D721Med (cell line): Measurements from ENCODE around the gene CCDC141.
"Not testable (repeated sequence)": the region's sequence is repeated elsewhere in the genome, so short reads cannot be mapped to it uniquely, and the experiment has no call there.

ENCODE experiments used
- DNase-seq: peaks from one replicate; pipeline ENCODE4 v3.0.0; 2011; ENCODE audit warnings: low spot score; ENCODE audit not compliant: insufficient read length
- FAIRE-seq: peaks from 2 replicates; lab custom pipeline; 2011; peaks lifted over from hg19 to GRCh38; lab: Jason Lieb, UNC
- CTCF ChIP-seq: IDR thresholded peaks from 2 replicates; pipeline ENCODE4 v1.5.1; 2012; ENCODE audit warnings: mild to moderate bottlenecking, control low read depth; ENCODE audit not compliant: insufficient read depth; ENCODE audit errors: missing control alignments

Gene CCDC141

DNA sequence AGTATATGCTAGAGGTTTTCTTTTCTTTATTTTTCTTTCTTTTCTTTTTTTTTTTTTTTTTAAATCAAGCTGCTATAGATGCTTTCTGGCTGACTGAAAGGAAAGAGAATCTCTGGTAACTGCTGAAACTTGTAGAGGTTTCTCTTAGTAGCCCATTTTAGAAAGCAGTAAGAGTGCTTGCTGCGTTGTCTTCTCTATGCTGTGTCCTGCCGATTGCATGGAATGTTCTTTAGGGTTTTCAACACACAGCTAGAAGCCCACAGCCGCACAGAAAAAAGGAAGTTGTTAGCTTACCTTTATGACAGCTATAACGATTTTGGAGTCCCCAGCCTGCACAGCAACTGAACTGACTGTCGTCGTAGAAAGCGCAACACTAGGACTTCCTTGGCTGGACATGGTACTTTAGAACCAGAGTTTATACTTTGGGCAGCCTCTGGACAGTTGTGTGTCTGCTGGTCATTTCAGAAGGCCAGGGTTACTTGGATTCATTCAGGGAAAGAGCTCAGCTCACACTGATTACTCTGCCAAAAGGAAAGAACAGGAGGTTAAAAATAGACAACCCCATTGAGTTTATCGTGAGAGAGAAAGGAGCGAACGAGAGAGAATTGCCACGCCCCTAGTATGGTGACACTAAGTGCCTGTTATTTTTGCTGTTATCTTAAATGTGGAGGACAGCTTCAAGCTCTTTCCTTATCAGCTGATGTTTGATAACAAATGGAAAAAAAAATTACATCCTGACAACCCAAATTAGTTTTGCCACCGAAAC lies at the start of gene CCDC141:
Gene CCDC141 (minus strand): TSS at position 592 of the 766 bp plus-strand sequence. CDS start 196 bp downstream, at position 396.
- DNase-seq (no peak), FAIRE-seq (no peak)
- no peak for TF ChIP-seq CTCF

DNA sequence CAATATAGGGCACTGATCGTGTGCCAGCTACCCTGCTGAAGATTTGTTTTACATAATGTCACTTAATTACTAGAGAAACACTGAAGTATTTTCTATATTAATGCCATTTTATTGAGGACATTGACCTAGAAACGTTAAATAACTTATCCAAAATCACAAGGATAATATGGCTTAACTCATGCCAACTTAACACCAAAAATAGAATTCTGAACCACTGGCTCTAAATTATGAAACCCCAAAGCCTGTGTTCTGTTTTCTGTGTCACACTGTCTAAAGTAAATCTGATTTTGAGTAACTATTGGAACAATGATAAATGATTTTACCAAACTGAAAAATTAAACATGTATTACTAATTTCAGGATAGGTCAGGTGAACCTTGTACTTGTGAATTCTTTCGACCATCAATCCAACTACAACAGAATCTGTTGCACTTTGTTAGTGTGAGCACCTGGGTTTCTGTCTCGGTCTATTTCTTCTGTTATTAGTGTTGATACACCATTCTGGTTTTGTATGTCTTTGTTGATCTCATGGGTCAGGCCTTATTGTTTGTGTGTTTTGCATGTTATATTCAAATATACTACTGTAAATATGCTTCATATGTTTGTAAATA lies 48.2 kb upstream of the CCDC141 start:
- TF ChIP-seq CTCF: no peak
- FAIRE-seq: no peak
- no peak for DNase-seq

- TF ChIP-seq CTCF: no peak
- DNase-seq (no peak), FAIRE-seq (no peak)
Observed at GRCh38 chr2:179097131-179097530, 47.2 kb upstream of the CCDC141 start.

GRCh38 chr2:179096090-179096489 lies 46.2 kb upstream of the CCDC141 start:
- FAIRE-seq: no peak
- no peak for TF ChIP-seq CTCF
- no peak for DNase-seq

DNA sequence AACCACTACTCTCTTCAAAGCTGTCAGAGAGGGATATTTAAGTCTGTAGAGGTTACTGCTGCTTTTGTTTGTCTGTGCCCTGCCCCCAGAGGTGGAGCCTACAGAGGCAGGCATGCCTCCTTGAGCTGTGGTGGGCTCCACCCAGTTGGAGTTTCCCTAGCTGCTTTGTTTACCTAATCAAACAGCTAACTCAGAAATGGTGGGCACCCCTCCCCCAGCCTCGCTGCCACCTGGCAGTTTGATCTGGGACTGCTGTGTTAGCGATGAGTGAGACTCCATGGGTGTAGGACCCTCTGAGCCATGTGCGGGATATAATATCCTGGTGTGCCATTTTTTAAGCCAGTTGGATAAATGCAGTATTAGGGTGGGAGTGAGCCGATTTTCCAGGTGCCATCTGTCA lies 43.0 kb upstream of the CCDC141 start:
- DNase-seq, FAIRE-seq: not testable (repeated sequence)

- FAIRE-seq (no peak), DNase-seq (no peak)
- TF ChIP-seq CTCF: no peak
Observed at GRCh38 chr2:179082697-179083096, 32.8 kb upstream of the CCDC141 start.

- DNase-seq (no peak), FAIRE-seq (no peak)
- no peak for TF ChIP-seq CTCF
Observed at GRCh38 chr2:179081954-179082353, 32.0 kb upstream of the CCDC141 start.
